Measurements from ENCODE around the gene ARL9.

The ARL9 gene

GRCh38 chr4:56467284-56468096, 38.1 kb upstream of the ARL9 start, which contains the start of gene SRP72 (continued):
- TF ChIP-seq PRDM10 (tag by site-specific recombination; IDR thresholded peaks at IDR 0.05) (peak; percentile 83), ZEB2 (tag by site-specific recombination; IDR thresholded peaks at IDR 0.05) (0 out of 2 replicates have a peak, but pooled peaks have one; percentile 38), ZNF423 (tag by site-specific recombination; IDR thresholded peaks at IDR 0.05) (no peak), SP7 (tag by site-specific recombination; IDR thresholded peaks at IDR 0.05) (peak; percentile 13; the same call in 1 of the 2 replicates)

GRCh38 chr4:56468097-56468422, 37.5 kb upstream of the ARL9 start:
- CTCF ChIA-PET, result interaction anchor here (0.7 kb wide), 1 partner anchor 76 kb away, joined by 3 read pairs; no protein-coding TSS in a partner anchor
- TF ChIP-seq ZNF18 (tag by site-specific recombination; IDR thresholded peaks at IDR 0.05) (no peak), ZNF791 (tag by site-specific recombination; IDR thresholded peaks at IDR 0.05) (no peak), ZBTB11 (tag by site-specific recombination; conservative IDR thresholded peaks at IDR 0.05; ENCODE audit: low read depth) (0 out of 2 replicates have a peak, but pooled peaks have one; percentile 11), ZNF843 (tag by site-specific recombination; IDR thresholded peaks at IDR 0.05) (no peak), ZXDB (tag by site-specific recombination; IDR thresholded peaks at IDR 0.05) (peak; percentile 82), ZNF2 (tag by site-specific recombination; IDR thresholded peaks at IDR 0.05) (no peak), ZNF302 (tag by site-specific recombination; IDR thresholded peaks at IDR 0.05; ENCODE audit: low read depth) (no peak), ZNF121 (tag by site-specific recombination; IDR thresholded peaks at IDR 0.05) (peak; percentile 37; the same call in 1 of the 2 replicates)
- POLR2A ChIA-PET, result interaction anchor here (1.4 to 1.5 kb wide), 2 partner anchors 33 to 439 kb away, joined by 4 to 5 read pairs; partner anchors contain the start of genes PAICS, PPAT and REST
- Histone ChIP-seq H3K36me3 (ENCODE audit: control insufficient read depth in 2 of 2, insufficient read depth in 1 of 2, low read length in 2 of 2) (peaks cover 27 to 44% of the 10 kb centered on the region in 2 experiments), H3K9me3 (ENCODE audit: control insufficient read depth, insufficient read depth, low read depth, low read length) (no peaks in the 10 kb centered on the region), H3K27ac (ENCODE audit: extremely low read depth, low read depth, low read length) (peak overlapping the region; percentile 68), H3K4me1 (ENCODE audit: control insufficient read depth, insufficient read depth, low read length) (no peaks in the 10 kb centered on the region), H3K4me3 (ENCODE audit: low read depth, low read length) (peak overlapping the region; percentile 87)

Data from HEK293 (cell line).